ENCODE data around the gene C9orf43. TPM values are rescaled to one million over a fixed set of nuclear protein-coding genes. Genes with fewer than 3 reads are reported as not detected.

The C9orf43 gene
- total RNA-seq, 4 donors from 2014 or later = 0.54 to 2.5 (median 1.7) TPM; not detected in 1

GRCh38 chr9:113474360-113475028 is 63.9 kb downstream of the C9orf43 start:
- H3K4me1 ChIP-seq = peaks cover 0 to 70% (median 5%) of the 10 kb centered on the region in 3 donors
- ATAC-seq = no peak
- H3K9me3 ChIP-seq = no peaks in the 10 kb centered on the region
- TF ChIP-seq EP300 (IDR thresholded peaks at IDR 0.05) = no peak
- no peak for TF ChIP-seq CTCF (IDR thresholded peaks at IDR 0.05)
- no peak for TF ChIP-seq POLR2A (IDR thresholded peaks at IDR 0.05)
- TF ChIP-seq POLR2AphosphoS5 (IDR thresholded peaks at IDR 0.05) = no peak
- 66% methylated on average over 6 of the region's 8 CpGs; no CpG with 5 or more reads in 1 of the 2 donors for WGBS, 2 donors (ENCODE audit: low coverage in 1 of 2)
- H3K27ac ChIP-seq = peak overlapping the region in 3 of 4 donors; percentile 11 to 42 (median 39)
- H3K4me3 ChIP-seq = no peak overlapping the region
- H3K27me3 ChIP-seq = no peaks in the 10 kb centered on the region
- no peaks in the 10 kb centered on the region for H3K36me3 ChIP-seq

- ATAC-seq = no peak
- no peak for TF ChIP-seq POLR2AphosphoS5 (IDR thresholded peaks at IDR 0.05)
- TF ChIP-seq POLR2A (IDR thresholded peaks at IDR 0.05) = no peak
- no peak for TF ChIP-seq EP300 (IDR thresholded peaks at IDR 0.05)
- no peak for TF ChIP-seq CTCF (IDR thresholded peaks at IDR 0.05)
- peaks cover 0 to 70% (median 6%) of the 10 kb centered on the region in 3 donors for H3K4me1 ChIP-seq
Measured at GRCh38 chr9:113475031-113475430, 64.5 kb downstream of the C9orf43 start.

GRCh38 chr9:113475992-113476391 is 65.4 kb downstream of the C9orf43 start:
- no peak overlapping the region for H3K27ac ChIP-seq
- no peaks in the 10 kb centered on the region for H3K36me3 ChIP-seq
- no peaks in the 10 kb centered on the region for H3K27me3 ChIP-seq
- no peak overlapping the region for H3K4me3 ChIP-seq
- ATAC-seq = no peak
- no peak for TF ChIP-seq POLR2A (IDR thresholded peaks at IDR 0.05)
- 95% methylated on average over 3 of the region's 4 CpGs; no CpG with 5 or more reads in 1 of the 2 donors for WGBS, 2 donors (ENCODE audit: low coverage in 1 of 2)
- peaks cover 0 to 74% (median 6%) of the 10 kb centered on the region in 3 donors for H3K4me1 ChIP-seq
- H3K9me3 ChIP-seq = no peaks in the 10 kb centered on the region

More at GRCh38 chr9:113475031-113475430, 64.5 kb downstream of the C9orf43 start:
- Histone ChIP-seq H3K36me3 (no peaks in the 10 kb centered on the region), H3K9me3 (no peaks in the 10 kb centered on the region), H3K27ac (peak overlapping the region in 1 of 4 donors; percentile 11), H3K4me3 (no peak overlapping the region), H3K27me3 (no peaks in the 10 kb centered on the region)
- 80 to 86% methylated on average over 1 of the region's 2 CpGs for WGBS, 2 donors (ENCODE audit: low coverage in 1 of 2)

- no peaks in the 10 kb centered on the region for H3K27me3 ChIP-seq
- no peak overlapping the region for H3K4me3 ChIP-seq
- no peaks in the 10 kb centered on the region for H3K9me3 ChIP-seq
- no peak overlapping the region for H3K27ac ChIP-seq
- H3K4me1 ChIP-seq = peaks cover 0 to 69% (median 6%) of the 10 kb centered on the region in 3 donors
- ATAC-seq = no peak
- WGBS, 2 donors (ENCODE audit: low coverage in 1 of 2) = 60 to 84% methylated on average over 1 to 4 of the region's 4 CpGs
- no peaks in the 10 kb centered on the region for H3K36me3 ChIP-seq
- TF ChIP-seq EP300 (IDR thresholded peaks at IDR 0.05) (no peak), POLR2A (IDR thresholded peaks at IDR 0.05) (no peak), CTCF (IDR thresholded peaks at IDR 0.05) (no peak), POLR2AphosphoS5 (IDR thresholded peaks at IDR 0.05) (no peak)
Measured at GRCh38 chr9:113476511-113476916, 66.0 kb downstream of the C9orf43 start.

- no peak for TF ChIP-seq POLR2A (IDR thresholded peaks at IDR 0.05)
- TF ChIP-seq POLR2AphosphoS5 (IDR thresholded peaks at IDR 0.05) = no peak
- no peak for TF ChIP-seq CTCF (IDR thresholded peaks at IDR 0.05)
- TF ChIP-seq EP300 (IDR thresholded peaks at IDR 0.05) = no peak
- Histone ChIP-seq H3K9me3 (no peaks in the 10 kb centered on the region), H3K27ac (no peak overlapping the region), H3K4me1 (peaks cover 0 to 66% (median 6%) of the 10 kb centered on the region in 3 donors), H3K4me3 (no peak overlapping the region), H3K36me3 (no peaks in the 10 kb centered on the region), H3K27me3 (no peaks in the 10 kb centered on the region)
- 90 to 91% methylated on average over 3 to 4 of the region's 4 CpGs for WGBS, 2 donors (ENCODE audit: low coverage in 1 of 2)
- ATAC-seq = no peak
Measured at GRCh38 chr9:113477058-113477457, 66.5 kb downstream of the C9orf43 start.

Measured in gastroesophageal sphincter (tissue), 4 donors.